K562 (cell line): ENCODE measurements around the gene BDH1. TPM values are rescaled to one million over a fixed set of nuclear protein-coding genes. Genes with fewer than 3 reads are reported as not detected.

Experiments
- ATAC-seq: fragments of 200-7000 bp; cut with Tn5 transposase; 3 replicates; pipeline ENCODE4 v1.9.1; 2020; ENCODE audit warnings: moderate library complexity
- BruUV-seq: library from RNA; stranded (reverse); fragments of 400-500 nt; replicated peaks from 2 replicates; lab custom pipeline; 2021; lab: Mats Ljungman, UMichigan
- CTCF ChIA-PET: fragments of 300-600 bp; formaldehyde crosslinking; extraction: SDS; loops from one replicate; lab custom pipeline; 2021; ENCODE audit warnings: low intra/inter-chr PET ratio; lab: Yijun Ruan, JAX
- POLR2A ChIA-PET: fragments of 300-600, 350-650 bp; sonication (Branson Sonifier 250); formaldehyde crosslinking; extraction: SDS; loops from one replicate; lab custom pipeline; 2021; ENCODE audit warnings: antibody characterized with exemption, inconsistent platforms; lab: Yijun Ruan, JAX
- DNase-seq, 4 experiments: peaks; one replicate each; pipeline versions ENCODE4 v3.0.0 to v3.0.0-alpha.2; 2011 to 2018; ENCODE audit warnings: low spot score in 3 of 4, mixed read lengths in 3 of 4; ENCODE audit errors: extremely low read depth in 1 of 4
- FAIRE-seq: peaks from 2 replicates; lab custom pipeline; 2011; peaks lifted over from hg19 to GRCh38; lab: Jason Lieb, UNC
- H2AFZ ChIP-seq: 2 replicates; pipeline ENCODE4 v1.6.0; 2011; ENCODE audit warnings: low read depth, low read length, control low read depth, inconsistent platforms
- H3K27ac ChIP-seq: fragments of 200-600 bp; 3 replicates; pipeline ENCODE4 v1.8.0; 2011; ENCODE audit warnings: low read depth, mild to moderate bottlenecking, control low read depth, inconsistent platforms, low read length, moderate library complexity, mixed read lengths; ENCODE audit errors: extremely low read depth
- H3K27me3 ChIP-seq, 2 experiments: fragments of 300-600 bp in 1 of 2; 2 replicates in 1 of 2; 3 replicates in 1 of 2; pipeline versions ENCODE4 v1.6.0 to v1.8.0; 2011; ENCODE audit warnings: inconsistent platforms in 2 of 2, low read length in 2 of 2, mild to moderate bottlenecking in 1 of 2, mixed read lengths in 1 of 2, moderate library complexity in 1 of 2; ENCODE audit not compliant: control insufficient read depth in 2 of 2, insufficient read depth in 2 of 2
- H3K36me3 ChIP-seq: fragments of 300-600 bp; 3 replicates; pipeline ENCODE4 v1.8.0; 2011; ENCODE audit warnings: mild to moderate bottlenecking, low read length, inconsistent platforms; ENCODE audit not compliant: control insufficient read depth, insufficient read depth
- H3K4me1 ChIP-seq, 2 experiments: fragments of 200-600 bp in 1 of 2; replicated peaks in 1 of 2; 2 replicates in 1 of 2; 3 replicates in 1 of 2; pipeline versions ENCODE4 v1.5.1 to v1.8.0; 2011; ENCODE audit warnings: inconsistent platforms in 2 of 2, low read length in 2 of 2, mild to moderate bottlenecking in 1 of 2, mixed read lengths in 1 of 2, moderate library complexity in 1 of 2; ENCODE audit not compliant: control insufficient read depth in 2 of 2, insufficient read depth in 2 of 2
- H3K4me2 ChIP-seq: 2 replicates; pipeline ENCODE4 v1.6.1; 2011; ENCODE audit warnings: low read length, control low read depth, inconsistent platforms, mixed read lengths; ENCODE audit not compliant: insufficient read depth
- H3K4me3 ChIP-seq: fragments of 200-600 bp; sonication (generic), shearing (Covaris generic); 2 replicates; pipeline ENCODE4 v1.5.1; 2016; ENCODE audit warnings: control low read depth, inconsistent platforms
- H3K79me2 ChIP-seq: fragments of 200-600 bp; 3 replicates; pipeline ENCODE4 v1.8.0; 2011; ENCODE audit warnings: low read length, inconsistent platforms; ENCODE audit not compliant: control insufficient read depth, insufficient read depth
- H3K9ac ChIP-seq, 2 experiments: 2 replicates each; pipeline versions ENCODE4 v1.6.0 to v1.6.1; 2011; ENCODE audit warnings: low read depth in 2 of 2, low read length in 2 of 2, control low read depth in 1 of 2, inconsistent platforms in 1 of 2, mild to moderate bottlenecking in 1 of 2, mixed read lengths in 1 of 2; ENCODE audit not compliant: insufficient read depth in 1 of 2
- H3K9me1 ChIP-seq: one replicate; pipeline ENCODE4 v1.6.0; 2011; ENCODE audit warnings: inconsistent platforms, mild to moderate bottlenecking, low read length, moderate library complexity; ENCODE audit not compliant: control insufficient read depth, insufficient read depth
- H3K9me3 ChIP-seq: replicated peaks from 2 replicates; pipeline ENCODE4 v1.5.1; 2011; ENCODE audit warnings: low read depth, low read length, inconsistent platforms; ENCODE audit not compliant: control insufficient read depth, insufficient read depth
- H4K20me1 ChIP-seq: replicated peaks from 2 replicates; pipeline ENCODE4 v1.6.1; 2011; ENCODE audit warnings: low read length, inconsistent platforms, mixed read lengths; ENCODE audit not compliant: control insufficient read depth, insufficient read depth
- ZBTB33 ChIP-seq: sonication (generic); formaldehyde crosslinking; IDR thresholded peaks from 2 replicates; pipeline ENCODE4 v1.8.1; 2023; ENCODE audit warnings: mild to moderate bottlenecking, missing genetic modification reagents
- WGBS: fragments of 100-300 bp; shearing (Covaris generic); methylation state at CpG from one replicate; pipeline ENCODE4 v1.1.6; 2016; ENCODE audit warnings: low coverage, mixed read lengths; ENCODE audit not compliant: insufficient coverage; ENCODE audit errors: missing lambda C conversion rate; 5-methylcytosine and 5-hydroxymethylcytosine counted together
- in situ Hi-C: fragments of 300-500 bp; cut with MboI; formaldehyde crosslinking; loops from 4 replicates; pipeline ENCODE4 v1.15.0; 2018; ENCODE audit warnings: inconsistent platforms, mixed read lengths
- intact Hi-C: fragments of 100-400 bp; cut with micrococcal nuclease; formaldehyde crosslinking; loops from 2 replicates; pipeline ENCODE4 v1.14.2; 2022
- polyA plus RNA-seq, 8 experiments: library from polyadenylated mRNA; depleted of rRNA in 4 of 8; stranded (reverse) in 5 of 8; unstranded in 3 of 8; fragments of >200 nt; fragmentation: Nextera tagmentation in 2 of 8; fragmentation: Illumina TruSeq in 1 of 8; extraction: Ambion mirVana in 2 of 8; extraction: Trizol in 1 of 8; gene quantifications; 2 replicates each; pipeline versions ENCODE4 v1.2.1 to v1.2.3, GENCODE V29; 2011 to 2014; ENCODE audit warnings: inconsistent platforms in 1 of 8, missing spikeins in 1 of 8
- total RNA-seq, 7 experiments: library from RNA; depleted of rRNA in 6 of 7; stranded (reverse); fragments of >200 nt in 6 of 7; fragmentation: Illumina TruSeq in 2 of 7; extraction: Trizol in 2 of 7; gene quantifications; 2 replicates each; pipeline versions ENCODE4 v1.2.1 to v1.2.3, GENCODE V29; 2011 to 2021; ENCODE audit warnings: low replicate concordance in 1 of 7
- TF ChIP-seq, protein P1 (sequence below): fragments of 450-650 bp; IDR thresholded peaks from 2 replicates; pipeline ENCODE4 v1.6.1; 2016; ENCODE audit warnings: antibody characterized with exemption

The BDH1 gene
- total and polyA plus RNA-seq, 9 of the 15 experiments (the other 6 are each of a cell fraction or from before 2014, with no cell fraction given) = 0.07 to 0.89 (median 0.12) TPM; not detected in 3

- no peaks in the 10 kb centered on the region for H4K20me1 ChIP-seq
- no peak for ATAC-seq
- H3K9me1 ChIP-seq = no peaks in the 10 kb centered on the region
- FAIRE-seq = no peak
- in situ Hi-C loops = no loop called here
- no peak for DNase-seq
- no peaks in the 10 kb centered on the region for H3K36me3 ChIP-seq
- peaks cover 0 to 36% of the 10 kb centered on the region in 2 experiments; a peak in 3 of 5 replicates for H3K27me3 ChIP-seq
- no peak overlapping the region for H3K4me3 ChIP-seq
- BruUV-seq = no TSS peak
- H3K27ac ChIP-seq = no peak overlapping the region
- no peak overlapping the region for H3K9ac ChIP-seq
- H3K4me1 ChIP-seq = peaks cover 6 to 10% of the 10 kb centered on the region in 2 experiments; a peak in 4 of 5 replicates
- intact Hi-C loops = no loop called here
- WGBS = 66% methylated on average over 22 of the region's 60 CpGs
- H2AFZ ChIP-seq = no peak overlapping the region
- peak; percentile 76 for TF ChIP-seq ZBTB33 (CRISPR knock-in tag)
- TF ChIP-seq, protein P1, sequence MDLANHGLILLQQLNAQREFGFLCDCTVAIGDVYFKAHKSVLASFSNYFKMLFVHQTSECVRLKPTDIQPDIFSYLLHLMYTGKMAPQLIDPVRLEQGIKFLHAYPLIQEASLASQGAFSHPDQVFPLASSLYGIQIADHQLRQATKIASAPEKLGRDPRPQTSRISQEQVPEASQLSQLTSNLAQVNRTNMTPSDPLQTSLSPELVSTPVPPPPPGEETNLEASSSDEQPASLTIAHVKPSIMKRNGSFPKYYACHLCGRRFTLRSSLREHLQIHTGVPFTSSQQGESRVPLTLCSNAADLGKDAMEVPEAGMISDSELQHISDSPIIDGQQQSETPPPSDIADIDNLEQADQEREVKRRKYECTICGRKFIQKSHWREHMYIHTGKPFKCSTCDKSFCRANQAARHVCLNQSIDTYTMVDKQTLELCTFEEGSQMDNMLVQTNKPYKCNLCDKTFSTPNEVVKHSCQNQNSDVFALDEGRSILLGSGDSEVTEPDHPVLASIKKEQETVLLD = no peak
- H3K9me3 ChIP-seq = no peaks in the 10 kb centered on the region
- ChIA-PET CTCF (no interaction called here), POLR2A (no interaction called here)
- H3K4me2 ChIP-seq = no peak overlapping the region
- no peaks in the 10 kb centered on the region for H3K79me2 ChIP-seq
Measured at GRCh38 chr3:197498499-197499241, 57.1 kb downstream of the BDH1 start.
